HUES48 (cell line): Measurements from ENCODE around the gene ANO8.
"Not testable (repeated sequence)": the region's sequence is repeated elsewhere in the genome, so short reads cannot be mapped to it uniquely, and the experiment has no call there.

Experiments
- H3K27ac ChIP-seq: one replicate; pipeline ENCODE4 v1.7.0; 2013; ENCODE audit warnings: low read depth, low read length, inconsistent platforms
- H3K27me3 ChIP-seq: 2 replicates; pipeline ENCODE4 v1.6.1; 2013; ENCODE audit warnings: mild to moderate bottlenecking, low read length; ENCODE audit not compliant: control insufficient read depth, insufficient read depth
- H3K36me3 ChIP-seq: 2 replicates; pipeline ENCODE4 v1.6.1; 2013; ENCODE audit warnings: low read length; ENCODE audit not compliant: control insufficient read depth, insufficient read depth
- H3K4me1 ChIP-seq: 2 replicates; pipeline ENCODE4 v1.6.1; 2013; ENCODE audit warnings: mild to moderate bottlenecking, low read length; ENCODE audit not compliant: control insufficient read depth, insufficient read depth
- H3K4me3 ChIP-seq: 2 replicates; pipeline ENCODE4 v1.5.1; 2013; ENCODE audit warnings: mild to moderate bottlenecking, low read depth, low read length
- H3K9ac ChIP-seq: 2 replicates; pipeline ENCODE4 v1.6.1; 2013; ENCODE audit warnings: mild to moderate bottlenecking, low read depth, low read length, moderate library complexity
- H3K9me3 ChIP-seq: 2 replicates; pipeline ENCODE4 v1.6.1; 2013; ENCODE audit warnings: low read length; ENCODE audit not compliant: control insufficient read depth, insufficient read depth

ANO8 gene, protein sequence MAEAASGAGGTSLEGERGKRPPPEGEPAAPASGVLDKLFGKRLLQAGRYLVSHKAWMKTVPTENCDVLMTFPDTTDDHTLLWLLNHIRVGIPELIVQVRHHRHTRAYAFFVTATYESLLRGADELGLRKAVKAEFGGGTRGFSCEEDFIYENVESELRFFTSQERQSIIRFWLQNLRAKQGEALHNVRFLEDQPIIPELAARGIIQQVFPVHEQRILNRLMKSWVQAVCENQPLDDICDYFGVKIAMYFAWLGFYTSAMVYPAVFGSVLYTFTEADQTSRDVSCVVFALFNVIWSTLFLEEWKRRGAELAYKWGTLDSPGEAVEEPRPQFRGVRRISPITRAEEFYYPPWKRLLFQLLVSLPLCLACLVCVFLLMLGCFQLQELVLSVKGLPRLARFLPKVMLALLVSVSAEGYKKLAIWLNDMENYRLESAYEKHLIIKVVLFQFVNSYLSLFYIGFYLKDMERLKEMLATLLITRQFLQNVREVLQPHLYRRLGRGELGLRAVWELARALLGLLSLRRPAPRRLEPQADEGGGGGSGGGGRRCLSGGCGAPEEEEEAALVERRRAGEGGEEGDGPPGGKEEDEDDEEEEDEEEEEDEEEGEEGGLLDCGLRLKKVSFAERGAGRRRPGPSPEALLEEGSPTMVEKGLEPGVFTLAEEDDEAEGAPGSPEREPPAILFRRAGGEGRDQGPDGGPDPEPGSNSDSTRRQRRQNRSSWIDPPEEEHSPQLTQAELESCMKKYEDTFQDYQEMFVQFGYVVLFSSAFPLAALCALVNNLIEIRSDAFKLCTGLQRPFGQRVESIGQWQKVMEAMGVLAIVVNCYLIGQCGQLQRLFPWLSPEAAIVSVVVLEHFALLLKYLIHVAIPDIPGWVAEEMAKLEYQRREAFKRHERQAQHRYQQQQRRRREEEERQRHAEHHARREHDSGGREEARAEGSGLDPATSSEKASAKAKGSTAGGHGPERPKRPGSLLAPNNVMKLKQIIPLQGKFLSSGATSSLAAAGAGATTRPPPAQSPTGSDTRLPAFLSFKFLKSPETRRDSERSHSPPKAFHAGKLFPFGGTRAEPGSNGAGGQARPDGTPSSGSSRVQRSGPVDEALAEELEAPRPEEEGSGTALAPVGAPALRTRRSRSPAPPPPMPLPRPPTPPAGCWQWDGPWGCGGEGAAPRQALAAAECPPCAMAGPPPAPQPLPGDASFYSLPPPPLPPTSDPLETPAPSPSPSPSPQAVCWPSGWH

DNA sequence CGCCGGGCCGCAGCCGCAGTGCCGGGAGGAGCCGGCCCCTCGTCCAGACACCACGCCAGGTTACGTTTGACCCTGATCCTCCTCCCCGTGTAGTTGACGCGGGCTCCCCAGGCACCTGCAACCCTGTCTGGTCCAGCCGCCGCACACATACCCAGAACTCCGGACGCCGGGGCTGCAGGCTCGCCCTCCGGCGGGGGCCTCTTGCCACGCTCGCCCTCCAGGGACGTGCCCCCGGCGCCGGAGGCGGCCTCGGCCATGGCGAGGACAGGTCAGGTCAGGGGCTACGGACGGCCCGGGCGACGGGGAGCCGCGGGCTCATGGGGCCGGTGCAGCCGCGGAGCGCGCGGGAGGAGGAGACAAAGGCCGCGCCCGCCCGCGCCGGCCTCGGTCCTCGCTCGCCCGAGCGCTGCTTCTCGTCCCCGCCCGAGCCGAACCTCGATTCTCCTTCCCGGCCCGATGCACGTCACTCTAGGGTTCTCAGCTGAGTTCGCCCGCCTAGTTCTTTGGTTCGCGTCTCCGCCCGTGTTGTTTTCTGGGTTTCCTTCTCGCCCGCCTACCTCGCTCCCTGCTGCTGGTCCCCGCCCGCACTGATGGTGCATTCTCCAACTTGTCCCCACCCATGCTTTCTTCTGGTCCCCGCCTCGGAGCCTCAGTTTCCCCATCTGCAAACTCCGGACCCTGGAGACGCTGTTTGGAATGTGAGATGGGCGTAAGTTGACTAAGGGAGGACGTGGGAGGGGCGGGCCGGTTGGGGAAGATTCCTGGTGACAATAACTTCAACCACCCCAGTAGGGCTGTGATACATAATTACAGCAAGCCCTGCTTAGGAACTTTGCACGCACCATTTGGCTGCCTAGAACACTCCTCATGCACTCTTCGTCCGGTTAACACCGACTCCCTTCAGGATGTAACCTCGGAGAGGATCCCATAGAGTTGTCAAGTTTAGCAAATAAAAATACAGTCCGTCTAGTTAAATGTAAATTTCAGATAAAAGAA, at the start of gene ANO8:
TSS of gene ANO8 (minus strand) at position 442 of the 996 bp plus-strand sequence. CDS start at position 257, 185 bp downstream.
- peak within 1 kb of the TSS; percentile 78 for H3K9ac ChIP-seq
- H3K27ac ChIP-seq, result peak within 1 kb of the TSS; percentile 71
- H3K4me3 ChIP-seq, result peak within 1 kb of the TSS; percentile 88
- no peaks in the 10 kb centered on the region for H3K9me3 ChIP-seq
- no peaks in the 10 kb centered on the region for H3K27me3 ChIP-seq
- H3K36me3 ChIP-seq, result peaks cover 4% of the 10 kb centered on the region; the same call in 1 of the 2 replicates
- H3K4me1 ChIP-seq, result peaks cover 9% of the 10 kb centered on the region; the same call in 1 of the 2 replicates

DNA sequence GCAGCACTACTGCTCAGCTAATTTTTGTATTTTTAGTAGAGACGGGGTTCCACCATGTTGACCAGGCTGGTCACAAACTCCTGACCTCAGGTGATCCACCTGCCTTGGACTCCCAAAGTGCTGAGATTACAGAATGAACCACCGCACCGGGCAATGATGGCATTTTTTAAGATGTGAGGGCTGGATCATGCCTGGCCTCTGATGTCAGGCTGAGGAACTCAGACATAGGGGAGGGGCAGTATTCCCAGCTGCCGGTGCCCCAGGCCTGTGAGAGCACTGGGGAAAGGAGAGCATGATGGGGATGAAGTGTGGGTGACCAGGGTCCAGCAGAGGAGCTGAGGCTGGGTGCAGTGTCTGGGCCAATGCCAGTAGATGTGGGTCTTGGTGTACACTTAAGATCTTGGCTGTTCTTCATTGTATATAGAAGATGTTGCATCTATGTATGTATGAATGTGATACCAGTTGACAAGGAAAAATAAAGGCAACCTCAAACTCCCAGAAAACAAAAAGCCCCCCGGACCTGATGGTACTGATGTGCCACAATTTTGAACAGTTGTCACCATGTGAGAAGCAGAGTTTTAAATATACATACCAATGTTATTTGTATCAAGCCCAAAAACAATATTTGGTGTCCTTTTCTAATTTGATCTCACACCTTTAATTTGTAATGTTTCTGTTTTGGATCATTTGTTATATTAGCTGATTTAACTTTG, 45.9 kb upstream of the ANO8 start:
- no peak overlapping the region for H3K4me3 ChIP-seq
- H3K27ac ChIP-seq, result no peak overlapping the region
- H3K9me3 ChIP-seq, result no peaks in the 10 kb centered on the region
- H3K36me3 ChIP-seq, result no peaks in the 10 kb centered on the region
- no peak overlapping the region for H3K9ac ChIP-seq
- no peaks in the 10 kb centered on the region for H3K27me3 ChIP-seq
- peaks cover 10% of the 10 kb centered on the region; the same call in 1 of the 2 replicates for H3K4me1 ChIP-seq

DNA sequence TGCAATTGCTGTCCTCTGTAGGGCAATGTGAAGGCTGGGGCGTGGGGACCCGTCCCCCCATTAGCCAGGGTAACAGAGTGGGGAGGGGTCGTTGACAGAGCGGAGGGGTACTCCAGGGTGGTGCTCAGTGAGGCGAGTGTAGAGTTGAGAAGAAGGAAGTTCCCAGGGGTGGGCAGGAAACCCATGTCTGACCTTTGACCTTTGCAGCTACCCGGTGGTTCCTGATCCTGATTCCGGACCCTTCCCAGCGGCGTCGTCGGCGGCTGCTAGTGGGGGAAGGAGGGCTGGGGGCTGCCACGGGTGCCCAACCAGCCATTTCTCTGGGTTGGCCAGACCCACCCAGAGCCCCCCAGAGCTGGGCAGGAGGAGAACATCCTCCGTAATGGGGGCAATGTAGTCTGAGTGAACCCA, 44.6 kb upstream of the ANO8 start:
- peak overlapping the region; percentile 31 for H3K27ac ChIP-seq
- no peaks in the 10 kb centered on the region for H3K27me3 ChIP-seq
- no peak overlapping the region for H3K9ac ChIP-seq
- H3K9me3 ChIP-seq, result no peaks in the 10 kb centered on the region
- H3K4me3 ChIP-seq, result no peak overlapping the region
- H3K4me1 ChIP-seq, result peaks cover 10% of the 10 kb centered on the region; the same call in 1 of the 2 replicates
- no peaks in the 10 kb centered on the region for H3K36me3 ChIP-seq

DNA sequence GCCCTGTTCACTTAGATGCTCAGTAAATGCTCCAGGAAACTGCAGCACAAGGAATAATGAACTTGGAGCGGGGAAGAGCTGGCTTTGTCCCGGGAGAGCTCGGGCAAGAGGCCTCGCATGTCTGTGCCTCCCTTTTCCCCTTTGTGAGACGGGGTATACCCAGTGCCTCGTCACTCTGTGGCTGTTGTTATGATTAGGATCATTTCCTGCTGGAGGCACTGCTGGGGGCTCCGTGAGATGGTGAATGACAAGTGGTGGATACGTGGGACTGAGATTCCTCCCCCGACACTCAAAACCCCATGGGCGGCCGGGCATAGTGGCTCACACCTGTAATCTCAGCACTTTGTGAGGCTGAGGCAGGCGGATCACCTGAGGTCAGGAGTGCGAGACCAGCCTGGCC, 43.6 kb upstream of the ANO8 start:
- Histone ChIP-seq H3K4me1 (peaks cover 10% of the 10 kb centered on the region; the same call in 1 of the 2 replicates), H3K27me3 (no peaks in the 10 kb centered on the region), H3K27ac (no peak overlapping the region), H3K9ac (no peak overlapping the region), H3K36me3 (no peaks in the 10 kb centered on the region), H3K4me3 (no peak overlapping the region), H3K9me3 (no peaks in the 10 kb centered on the region)

DNA sequence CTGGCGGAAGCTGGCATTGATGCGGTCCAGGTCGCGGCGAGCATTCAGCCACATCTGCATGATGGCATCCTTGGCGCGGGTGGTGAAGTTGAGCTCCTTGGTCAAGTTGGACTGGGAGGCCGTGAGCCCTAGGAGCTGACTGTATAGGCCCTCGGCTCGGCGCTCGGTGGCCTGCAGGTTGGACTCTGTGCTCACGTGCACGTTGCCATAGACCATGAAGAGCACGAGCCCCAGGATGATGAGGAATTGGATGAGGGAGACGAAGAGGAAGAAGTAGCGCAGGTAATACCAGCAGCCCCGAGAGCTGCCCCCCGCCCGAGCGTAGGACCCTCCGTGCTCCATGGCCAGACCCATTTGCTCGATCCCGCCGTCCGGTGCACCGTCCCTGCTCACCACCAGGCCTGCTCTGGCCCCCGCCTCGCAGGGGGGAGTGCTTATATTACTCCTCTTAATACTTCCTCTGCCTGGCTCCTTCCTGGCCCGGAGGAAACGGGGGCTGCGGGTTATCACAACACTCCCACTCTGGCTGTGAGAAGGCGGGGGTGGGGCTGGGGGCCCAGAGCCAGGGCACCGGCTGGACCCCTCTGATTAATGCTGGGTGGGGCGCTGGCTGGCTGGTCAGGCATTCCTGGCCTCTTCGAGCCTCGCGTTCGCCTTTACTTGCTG, 42.4 kb upstream of the ANO8 start, which contains the start of gene PLVAP:
TSS of gene PLVAP (minus strand) at position 408 of the 666 bp plus-strand sequence. CDS start at position 354, 54 bp downstream.
- Histone ChIP-seq H3K9me3 (no peaks in the 10 kb centered on the region), H3K27me3 (no peaks in the 10 kb centered on the region), H3K4me3 (no peak within 1 kb of the TSS), H3K27ac (no peak within 1 kb of the TSS), H3K9ac (no peak within 1 kb of the TSS), H3K36me3 (no peaks in the 10 kb centered on the region), H3K4me1 (peaks cover 5% of the 10 kb centered on the region; the same call in 1 of the 2 replicates)

DNA sequence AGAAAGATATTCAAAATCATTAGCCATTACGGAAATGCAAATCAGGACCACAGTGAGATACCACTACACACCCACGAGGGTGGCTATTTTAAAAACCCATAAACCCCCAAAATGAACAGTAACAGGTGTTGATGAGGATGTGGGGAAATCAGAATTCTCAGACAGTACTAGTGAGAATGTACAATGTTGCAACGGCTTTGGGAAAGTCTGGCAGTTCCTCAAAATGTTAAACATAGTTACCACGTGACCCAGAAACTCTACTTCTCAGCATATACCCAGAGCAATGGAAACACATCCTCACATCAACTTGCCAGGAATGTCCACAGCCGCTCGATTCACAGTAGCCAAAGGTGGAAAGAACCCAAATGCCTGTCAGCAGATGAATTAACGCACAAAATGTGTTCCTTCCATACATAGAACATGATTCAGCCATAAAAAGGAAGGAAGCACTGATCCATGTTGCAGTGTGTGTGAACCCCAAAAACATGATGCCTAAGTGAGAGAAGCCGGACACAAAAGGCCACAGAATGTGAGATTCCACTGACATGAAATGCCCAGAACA, 35.5 kb upstream of the ANO8 start:
- H3K9ac ChIP-seq, result no peak overlapping the region
- H3K27ac ChIP-seq, result no peak overlapping the region

DNA sequence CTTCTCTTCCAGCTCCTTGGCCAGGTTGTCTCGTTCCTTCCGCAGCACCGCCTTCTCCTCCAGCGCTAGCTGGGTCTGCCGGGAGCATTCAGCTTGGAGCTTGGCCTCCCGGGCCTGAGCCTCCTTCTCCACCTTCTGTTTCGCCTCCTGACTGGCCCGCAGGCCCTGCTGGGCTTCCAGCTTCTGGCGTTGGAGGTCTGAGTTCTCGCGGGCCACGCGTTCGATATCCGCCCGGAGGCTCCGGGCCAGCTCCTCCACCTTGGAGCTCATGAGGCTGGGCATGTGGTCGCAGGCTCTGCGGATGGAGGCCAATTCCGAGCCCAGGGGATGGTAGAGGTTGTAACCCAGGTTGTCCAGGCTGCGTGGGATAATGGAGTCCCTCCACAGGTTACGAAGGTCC, 30.7 kb upstream of the ANO8 start:
- no peaks in the 10 kb centered on the region for H3K9me3 ChIP-seq
- H3K27ac ChIP-seq, result no peak overlapping the region
- no peak overlapping the region for H3K4me3 ChIP-seq
- H3K27me3 ChIP-seq, result no peaks in the 10 kb centered on the region
- no peak overlapping the region for H3K9ac ChIP-seq
- no peaks in the 10 kb centered on the region for H3K4me1 ChIP-seq
- no peaks in the 10 kb centered on the region for H3K36me3 ChIP-seq

More for the DNA sequence above, 35.5 kb upstream of the ANO8 start:
- no peaks in the 10 kb centered on the region for H3K4me1 ChIP-seq
- H3K36me3 ChIP-seq, result no peaks in the 10 kb centered on the region
- no peaks in the 10 kb centered on the region for H3K9me3 ChIP-seq
- H3K4me3 ChIP-seq, result no peak overlapping the region
- no peaks in the 10 kb centered on the region for H3K27me3 ChIP-seq

DNA sequence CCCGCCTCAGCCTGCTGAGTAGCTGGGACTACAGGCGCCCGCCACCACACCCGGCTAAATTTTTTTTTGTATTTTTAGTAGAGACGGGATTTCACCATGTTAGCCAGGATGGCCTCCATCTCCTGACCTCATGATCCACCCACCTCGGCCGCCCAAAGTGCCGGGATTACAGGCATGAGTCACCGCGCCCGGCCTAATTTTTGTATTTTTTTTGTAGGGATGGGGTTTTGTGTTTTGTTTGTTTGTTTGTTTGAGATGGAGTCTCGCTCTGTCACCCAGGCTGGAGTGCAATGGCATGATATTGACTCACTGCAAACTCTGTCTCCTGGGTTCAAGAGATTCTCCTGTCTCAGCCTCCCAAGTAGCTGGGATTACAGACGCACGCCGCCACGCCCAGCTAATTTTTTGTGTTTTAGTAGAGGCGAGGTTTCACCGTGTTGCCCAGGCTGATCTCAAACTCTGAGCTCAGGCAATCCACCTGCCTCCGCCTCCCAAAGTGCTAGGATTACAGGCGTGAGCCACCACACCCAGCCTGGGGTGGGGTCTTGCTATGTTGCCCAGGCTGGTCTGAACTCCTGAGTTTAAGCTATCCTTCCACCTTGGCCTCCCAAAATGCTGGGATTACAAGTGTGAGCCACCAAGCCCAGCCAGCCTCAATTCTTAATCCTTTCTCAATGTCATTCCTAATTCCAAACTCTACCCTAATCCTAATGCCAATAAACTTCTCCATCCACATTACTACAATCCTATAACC, 29.4 kb upstream of the ANO8 start:
- not testable (repeated sequence) for H3K4me3 ChIP-seq, H3K4me1 ChIP-seq, H3K9me3 ChIP-seq, H3K9ac ChIP-seq, H3K27ac ChIP-seq, H3K36me3 ChIP-seq, H3K27me3 ChIP-seq
